Measurements from ENCODE around the gene SSR4. TPM values are rescaled to one million over a fixed set of nuclear protein-coding genes. Genes with fewer than 3 reads are reported as not detected.

The SSR4 gene
- total RNA-seq, 1 experiment from 2014 or later = 182 TPM

- Histone ChIP-seq H3K9me2 (ENCODE audit: insufficient read depth) (no peaks in the 10 kb centered on the region), H3K4me1 (ENCODE audit: control insufficient read depth in 1 of 2, insufficient read depth in 2 of 2, low read length in 2 of 2) (peaks cover 0 to 6% of the 10 kb centered on the region in 2 experiments; a peak in 1 of 4 replicates), H3K9me3 (ENCODE audit: control insufficient read depth in 1 of 2, insufficient read depth in 1 of 2, low read depth in 1 of 2, low read length in 2 of 2) (no peaks in the 10 kb centered on the region), H3K27me3 (ENCODE audit: insufficient read depth, low read length) (no peaks in the 10 kb centered on the region), H4K20me1 (ENCODE audit: insufficient read depth) (no peaks in the 10 kb centered on the region), H3K9ac (ENCODE audit: low read length) (no peak overlapping the region), H3K27ac (ENCODE audit: low read depth, low read length) (no peak overlapping the region; the same call in 1 of the 2 replicates), H3K4me3 (replicated peaks in 1 of 2; ENCODE audit: low read depth in 1 of 2, low read length in 2 of 2) (no peak overlapping the region), H3K4me2 (ENCODE audit: low read length) (no peak overlapping the region), H3K36me3 (ENCODE audit: control insufficient read depth in 1 of 2, insufficient read depth in 2 of 2, low read length in 2 of 2) (no peaks in the 10 kb centered on the region), H2AFZ (ENCODE audit: low read depth, low read length, poor library complexity, severe bottlenecking) (no peak overlapping the region), H3K79me2 (ENCODE audit: insufficient read depth, low read length) (no peaks in the 10 kb centered on the region)
- RAD21 ChIA-PET (ENCODE audit: low non-redundant PET in 1 of 2, low total read pairs in 2 of 2, uncharacterized antibody in 2 of 2, unreplicated experiment in 2 of 2) = no interaction called here
- DNase-seq (ENCODE audit: low read depth, low spot score) (no peak), ATAC-seq (no peak)
- CTCF ChIA-PET = no interaction called here
- TF ChIP-seq REST (IDR thresholded peaks at IDR 0.05; ENCODE audit: low read depth) (no peak), TCF7L2 (IDR thresholded peaks at IDR 0.05; ENCODE audit: borderline replicate concordance, extremely low read depth, insufficient read depth, insufficient read length) (no peak), RAD21 (IDR thresholded peaks at IDR 0.05; ENCODE audit: low read depth) (no peak), FOSL1 (IDR thresholded peaks at IDR 0.05; ENCODE audit: low read depth) (no peak), SP1 (IDR thresholded peaks at IDR 0.05; ENCODE audit: low read depth) (no peak), POLR2A (IDR thresholded peaks at IDR 0.05; ENCODE audit: borderline replicate concordance, extremely low read depth, insufficient read depth, insufficient read length) (no peak)
- BruUV-seq (replicated peaks) = no TSS peak
- POLR2A ChIA-PET = no interaction called here
- intact Hi-C loops (cut with micrococcal nuclease) = no loop called here
Observed at GRCh38 chrX:153777261-153778090, 17.0 kb upstream of the SSR4 start.

Data from HCT116 (cell line).